Endodermal cell (in vitro differentiated cells): ENCODE results near the gene OR14J1. TPM values are rescaled to one million over a fixed set of nuclear protein-coding genes. Genes with fewer than 3 reads are reported as not detected.

ENCODE experiments used
- DNase-seq: peaks from one replicate; pipeline ENCODE4 v3.0.0-alpha.2; 2017
- H3K27ac ChIP-seq: 2 replicates; pipeline ENCODE4 v1.5.1; 2013; ENCODE audit warnings: mild to moderate bottlenecking, low read depth, low read length, moderate library complexity
- H3K27me3 ChIP-seq: 2 replicates; pipeline ENCODE4 v1.6.1; 2013; ENCODE audit warnings: mild to moderate bottlenecking, low read length, moderate library complexity; ENCODE audit not compliant: insufficient read depth, control insufficient read depth, poor library complexity, severe bottlenecking
- H3K36me3 ChIP-seq: 2 replicates; pipeline ENCODE4 v1.7.0; 2013; ENCODE audit warnings: mild to moderate bottlenecking, low read length, moderate library complexity; ENCODE audit not compliant: control insufficient read depth, insufficient read depth
- H3K4me1 ChIP-seq: one replicate; pipeline ENCODE4 v1.7.0; 2013; ENCODE audit warnings: low read length; ENCODE audit not compliant: control insufficient read depth, insufficient read depth
- H3K4me3 ChIP-seq: 2 replicates; pipeline ENCODE4 v1.5.1; 2013; ENCODE audit warnings: mild to moderate bottlenecking, low read length, moderate library complexity
- H3K9ac ChIP-seq: 2 replicates; pipeline ENCODE4 v1.6.1; 2013; ENCODE audit warnings: mild to moderate bottlenecking, low read length, moderate library complexity; ENCODE audit not compliant: poor library complexity, severe bottlenecking; ENCODE audit errors: extremely low read depth
- H3K9me3 ChIP-seq: 2 replicates; pipeline ENCODE4 v1.6.1; 2013; ENCODE audit warnings: mild to moderate bottlenecking, low read length, moderate library complexity; ENCODE audit not compliant: control insufficient read depth
- H3K27ac Mint-ChIP-seq: 2 replicates; pipeline ENCODE4 v1.8.0; 2020; ENCODE audit warnings: mixed read lengths
- H3K27me3 Mint-ChIP-seq: 2 replicates; pipeline ENCODE4 v1.8.0; 2021; ENCODE audit warnings: mild to moderate bottlenecking, mixed read lengths; ENCODE audit not compliant: insufficient read depth
- H3K36me3 Mint-ChIP-seq: 2 replicates; pipeline ENCODE4 v1.8.0; 2020; ENCODE audit warnings: low read depth, mixed read lengths
- H3K4me1 Mint-ChIP-seq: 2 replicates; pipeline ENCODE4 v1.8.0; 2020; ENCODE audit warnings: mixed read lengths
- H3K4me3 Mint-ChIP-seq: 2 replicates; pipeline ENCODE4 v1.8.0; 2020; ENCODE audit warnings: mild to moderate bottlenecking, moderate library complexity, mixed read lengths
- H3K9me3 Mint-ChIP-seq: 2 replicates; pipeline ENCODE4 v1.8.0; 2020; ENCODE audit warnings: mild to moderate bottlenecking, mixed read lengths
- WGBS, 2 experiments: methylation state at CpG; one replicate each; pipeline versions ENCODE4 v1.1.5 to v1.1.7; 2013; ENCODE audit warnings: missing lambda C conversion rate in 2 of 2, mixed read lengths in 1 of 2; ENCODE audit not compliant: insufficient coverage in 1 of 2, insufficient read length in 1 of 2; 5-methylcytosine and 5-hydroxymethylcytosine counted together
- total RNA-seq, 2 donors: library from RNA; stranded (reverse); fragmentation: NEBNext Ultra II Directional in 1 of 2; extraction: Animal tissue kit (Norgen Biotek cat#: 25700) in 1 of 2; gene quantifications; 2 replicates in 1 of 2; 3 replicates in 1 of 2; pipeline ENCODE4 v1.2.1, GENCODE V29; 2021
- TF ChIP-seq, protein P1 (sequence below): fragments of 200-600 bp; sonication (generic); conservative IDR thresholded peaks from 2 replicates; pipeline ENCODE4 v1.5.0; 2021; ENCODE audit warnings: antibody characterized with exemption, mild to moderate bottlenecking

Gene OR14J1
- total RNA-seq, 2 donors from 2014 or later, result not detected

DNA sequence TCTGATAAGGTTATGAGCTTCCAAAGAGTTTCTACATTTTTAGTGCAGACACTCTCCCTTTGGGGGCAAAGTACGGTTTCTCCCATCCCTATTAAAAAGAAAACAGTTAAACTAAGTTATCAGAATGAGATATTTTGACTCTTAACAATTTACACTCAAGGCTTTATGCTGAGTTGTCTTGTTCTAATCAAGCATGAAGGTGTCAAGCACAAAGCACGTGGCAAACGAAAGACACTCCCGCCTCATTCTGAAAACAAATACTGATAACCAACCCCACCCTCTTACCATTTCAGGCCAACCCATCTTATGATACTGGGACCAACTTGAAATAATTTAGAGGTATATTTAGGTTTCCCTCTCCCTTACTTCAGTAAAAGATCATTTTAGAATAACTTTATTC, 24.3 kb downstream of the OR14J1 start:
- TF ChIP-seq, protein P1, sequence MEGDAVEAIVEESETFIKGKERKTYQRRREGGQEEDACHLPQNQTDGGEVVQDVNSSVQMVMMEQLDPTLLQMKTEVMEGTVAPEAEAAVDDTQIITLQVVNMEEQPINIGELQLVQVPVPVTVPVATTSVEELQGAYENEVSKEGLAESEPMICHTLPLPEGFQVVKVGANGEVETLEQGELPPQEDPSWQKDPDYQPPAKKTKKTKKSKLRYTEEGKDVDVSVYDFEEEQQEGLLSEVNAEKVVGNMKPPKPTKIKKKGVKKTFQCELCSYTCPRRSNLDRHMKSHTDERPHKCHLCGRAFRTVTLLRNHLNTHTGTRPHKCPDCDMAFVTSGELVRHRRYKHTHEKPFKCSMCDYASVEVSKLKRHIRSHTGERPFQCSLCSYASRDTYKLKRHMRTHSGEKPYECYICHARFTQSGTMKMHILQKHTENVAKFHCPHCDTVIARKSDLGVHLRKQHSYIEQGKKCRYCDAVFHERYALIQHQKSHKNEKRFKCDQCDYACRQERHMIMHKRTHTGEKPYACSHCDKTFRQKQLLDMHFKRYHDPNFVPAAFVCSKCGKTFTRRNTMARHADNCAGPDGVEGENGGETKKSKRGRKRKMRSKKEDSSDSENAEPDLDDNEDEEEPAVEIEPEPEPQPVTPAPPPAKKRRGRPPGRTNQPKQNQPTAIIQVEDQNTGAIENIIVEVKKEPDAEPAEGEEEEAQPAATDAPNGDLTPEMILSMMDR, result no peak
- Mint-ChIP-seq H3K9me3 (no peaks in the 10 kb centered on the region), H3K4me1 (no peaks in the 10 kb centered on the region), H3K36me3 (no peaks in the 10 kb centered on the region), H3K27ac (no peak overlapping the region), H3K4me3 (no peak overlapping the region), H3K27me3 (no peaks in the 10 kb centered on the region)
- Histone ChIP-seq H3K27me3 (no peaks in the 10 kb centered on the region), H3K36me3 (no peaks in the 10 kb centered on the region), H3K9ac (no peak overlapping the region), H3K4me1 (no peaks in the 10 kb centered on the region), H3K4me3 (no peak overlapping the region), H3K27ac (no peak overlapping the region), H3K9me3 (no peaks in the 10 kb centered on the region)
- 71% methylated on average over 4 of the region's 4 CpGs; no CpG with 5 or more reads in 1 of the 2 experiments for WGBS, 2 experiments
- no peak for DNase-seq

DNA sequence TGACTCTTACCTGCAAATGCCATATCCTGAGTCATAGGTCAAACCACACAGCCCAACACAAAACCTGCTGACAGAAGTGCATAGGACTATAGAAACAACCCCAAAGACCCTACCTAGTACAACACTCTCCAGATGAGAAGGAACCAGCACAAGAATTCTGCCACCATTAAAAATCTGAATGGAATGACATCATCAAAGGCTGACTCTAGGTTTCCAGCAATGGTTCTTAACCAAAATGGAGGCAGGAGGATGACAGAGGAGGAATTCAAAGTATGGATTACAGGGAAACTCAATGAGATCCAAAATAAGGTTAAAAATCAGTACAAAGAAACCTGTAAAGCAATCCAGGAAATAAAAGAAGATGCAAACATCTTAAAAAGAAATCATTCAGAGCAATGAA, 31.2 kb downstream of the OR14J1 start:
- TF ChIP-seq, protein P1, result no peak
- peaks cover 3% of the 10 kb centered on the region for H3K27me3 ChIP-seq
- no peaks in the 10 kb centered on the region for H3K36me3 ChIP-seq
- H3K27ac ChIP-seq, result no peak overlapping the region
- H3K36me3 Mint-ChIP-seq, result no peaks in the 10 kb centered on the region
- H3K9me3 ChIP-seq, result no peaks in the 10 kb centered on the region
- no peaks in the 10 kb centered on the region for H3K9me3 Mint-ChIP-seq
- no peak for DNase-seq
- H3K4me3 Mint-ChIP-seq, result no peak overlapping the region
- no peak overlapping the region for H3K4me3 ChIP-seq
- H3K4me1 ChIP-seq, result no peaks in the 10 kb centered on the region
- H3K27ac Mint-ChIP-seq, result no peak overlapping the region
- no peaks in the 10 kb centered on the region for H3K4me1 Mint-ChIP-seq
- H3K27me3 Mint-ChIP-seq, result no peaks in the 10 kb centered on the region
- H3K9ac ChIP-seq, result no peak overlapping the region

GRCh38 chr6:29336269-29336668, 34.8 kb downstream of the OR14J1 start:
- Histone ChIP-seq H3K4me1 (no peaks in the 10 kb centered on the region), H3K36me3 (no peaks in the 10 kb centered on the region), H3K27ac (no peak overlapping the region), H3K9ac (no peak overlapping the region), H3K4me3 (no peak overlapping the region), H3K9me3 (no peaks in the 10 kb centered on the region), H3K27me3 (peaks cover 3% of the 10 kb centered on the region)
- WGBS, 2 experiments, result 88% methylated on average over 2 of the region's 2 CpGs; no CpG with 5 or more reads in 1 of the 2 experiments
- Mint-ChIP-seq H3K4me1 (peaks cover 4% of the 10 kb centered on the region), H3K4me3 (no peak overlapping the region), H3K27ac (no peak overlapping the region), H3K27me3 (no peaks in the 10 kb centered on the region), H3K36me3 (no peaks in the 10 kb centered on the region), H3K9me3 (no peaks in the 10 kb centered on the region)
- DNase-seq, result no peak
- TF ChIP-seq, protein P1, result no peak
